GM21825 (cell line): Measurements from ENCODE around the gene KLHL22.
"Not testable (repeated sequence)": the region's sequence is repeated elsewhere in the genome, so short reads cannot be mapped to it uniquely, and the experiment has no call there.

Source experiments
- ATAC-seq: cut with Tn5 transposase; IDR thresholded peaks from one replicate; pipeline ENCODE4 v1.9.1; 2021; ENCODE audit warnings: mild to moderate bottlenecking, moderate library complexity; ENCODE audit not compliant: unreplicated experiment

Gene KLHL22

DNA sequence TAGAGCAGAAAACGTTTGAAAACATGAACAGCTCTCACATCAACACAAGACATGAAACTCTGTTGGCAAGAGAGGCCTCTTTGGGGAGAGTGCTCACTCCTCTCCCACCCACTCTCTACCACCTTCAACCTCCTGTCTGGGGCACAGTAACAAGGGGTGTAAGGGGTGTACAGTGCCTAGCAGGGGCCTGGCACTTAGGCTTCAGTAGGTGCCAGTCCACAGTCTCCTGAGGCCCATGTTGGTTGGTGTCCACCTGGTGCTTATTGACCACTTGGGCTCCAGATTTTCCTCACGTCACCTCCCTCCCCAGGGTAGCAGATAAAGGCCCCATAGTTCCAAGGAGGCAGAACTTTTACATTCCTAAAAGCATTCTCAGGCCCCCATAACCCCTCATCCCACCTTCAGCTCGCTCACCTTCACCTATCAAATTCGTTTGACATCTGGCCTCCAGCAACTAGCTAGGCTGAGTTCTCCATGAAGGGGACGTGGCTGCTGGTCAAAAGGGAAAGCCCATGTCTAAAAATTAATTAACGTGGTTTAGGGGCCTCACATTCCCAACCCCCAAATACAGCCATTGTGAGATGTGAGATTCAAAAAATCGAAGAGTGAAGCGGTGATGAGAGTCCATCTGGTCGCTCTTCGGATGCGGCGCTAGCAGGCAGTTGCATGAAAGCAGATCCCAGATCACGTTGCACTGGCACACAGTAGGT lies 11.1 kb upstream of the KLHL22 start:
- ATAC-seq = no peak

- not testable (repeated sequence) for ATAC-seq
These were observed 8.8 kb upstream of the KLHL22 start for GRCh38 chr22:20504293-20504922.

DNA sequence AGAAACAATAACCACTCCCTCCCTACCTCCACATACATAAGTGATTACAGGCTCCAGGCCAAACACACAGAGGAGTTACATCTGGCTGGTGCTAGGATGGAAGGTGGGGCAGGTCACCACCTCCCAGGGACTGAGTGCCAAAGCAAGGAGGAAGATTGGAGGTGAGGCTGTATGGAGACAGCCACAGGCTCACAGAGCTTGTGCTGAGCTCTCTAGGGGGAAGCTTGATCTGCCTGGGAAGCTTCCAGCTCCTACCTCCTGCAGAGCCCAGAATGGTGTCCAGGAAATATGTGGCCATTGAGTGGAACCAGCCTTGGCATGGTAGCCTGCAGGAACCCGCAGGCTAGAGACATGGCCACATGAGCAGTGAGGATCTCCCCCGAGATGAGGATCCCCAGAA lies 8.2 kb upstream of the KLHL22 start:
- no peak for ATAC-seq

DNA sequence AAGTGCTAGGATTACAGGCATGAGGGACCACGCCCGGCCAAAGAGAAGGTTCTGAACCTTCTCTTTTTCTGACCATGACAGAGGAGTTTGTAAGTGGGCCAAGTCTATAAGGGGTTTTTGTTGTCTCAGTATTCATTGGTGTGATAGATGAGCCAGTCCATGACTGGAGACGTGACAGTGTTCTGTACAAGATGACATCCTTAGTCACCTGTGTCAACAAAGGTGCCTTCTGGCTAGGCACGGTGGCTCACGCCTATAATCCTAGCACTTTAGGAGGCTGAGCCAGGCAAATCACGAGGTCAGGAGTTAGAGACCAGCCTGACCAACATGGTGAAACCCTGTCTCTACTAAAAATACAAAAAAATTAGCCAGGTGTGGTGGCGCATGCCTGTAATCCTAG lies 4.2 kb upstream of the KLHL22 start:
- ATAC-seq = no peak

- ATAC-seq = no peak
These were observed 3.3 kb upstream of the KLHL22 start for GRCh38 chr22:20498913-20499312.

DNA sequence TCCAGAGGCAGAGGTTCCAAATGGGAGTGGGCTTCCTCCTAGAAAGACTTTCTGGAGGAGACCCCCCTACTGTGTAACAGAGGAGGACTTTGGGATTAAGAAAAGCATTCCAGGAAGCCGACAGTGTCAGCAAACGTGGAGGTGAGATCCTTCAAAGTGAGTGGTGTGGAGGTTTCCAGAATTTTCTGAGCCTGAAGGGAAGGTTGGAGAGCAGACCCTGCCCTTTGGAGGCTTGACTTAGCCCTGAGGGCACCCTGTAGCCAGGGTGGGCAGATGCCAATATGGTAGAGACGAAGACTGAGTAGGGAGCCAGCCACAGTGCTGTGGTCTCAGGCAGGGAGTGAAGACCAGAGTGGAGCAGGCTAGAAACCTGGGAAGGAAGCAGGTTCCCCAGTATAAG lies 1.8 kb upstream of the KLHL22 start:
- no peak for ATAC-seq

DNA sequence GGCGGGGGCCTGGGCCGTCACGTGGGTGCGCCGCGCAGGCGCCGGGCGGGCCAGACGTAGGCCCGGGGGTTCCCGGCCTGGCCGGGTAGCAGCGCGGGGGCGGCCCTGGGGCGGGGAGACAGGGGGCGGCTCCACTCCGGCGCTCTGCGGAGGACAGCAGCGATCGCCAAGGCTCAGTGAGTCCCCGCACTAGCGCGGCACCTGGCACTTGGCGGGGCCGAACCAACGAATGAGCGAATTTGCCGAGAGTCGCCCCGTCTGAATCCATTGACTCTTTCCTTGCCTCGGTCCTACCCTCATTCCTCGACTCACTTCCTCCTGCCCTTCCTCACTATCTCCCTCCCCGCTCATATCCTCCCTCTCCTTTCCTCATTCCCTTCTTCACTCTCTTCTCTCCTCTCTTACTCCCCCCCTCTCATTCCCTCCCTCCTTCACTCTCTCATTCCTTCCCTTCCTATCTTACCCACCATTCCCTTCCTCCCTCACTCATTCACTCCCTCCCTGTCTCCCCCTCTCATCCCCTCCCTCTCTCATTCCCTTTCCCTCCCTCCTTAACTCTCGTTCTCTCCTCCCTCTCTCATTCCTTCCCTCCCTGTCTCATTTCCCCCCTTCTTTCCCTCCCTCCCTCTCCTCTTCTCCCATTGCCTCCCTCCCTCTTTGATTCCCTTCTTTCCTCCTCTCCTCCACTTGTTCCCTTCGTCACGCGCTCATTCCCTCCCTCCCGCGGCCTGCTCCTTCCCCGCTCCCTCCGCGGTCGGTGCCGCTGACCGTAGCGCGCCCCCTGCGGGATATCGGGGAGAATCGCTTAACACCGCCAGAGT lies 476 bp upstream of the KLHL22 start:
- ATAC-seq = peak; percentile 71

DNA sequence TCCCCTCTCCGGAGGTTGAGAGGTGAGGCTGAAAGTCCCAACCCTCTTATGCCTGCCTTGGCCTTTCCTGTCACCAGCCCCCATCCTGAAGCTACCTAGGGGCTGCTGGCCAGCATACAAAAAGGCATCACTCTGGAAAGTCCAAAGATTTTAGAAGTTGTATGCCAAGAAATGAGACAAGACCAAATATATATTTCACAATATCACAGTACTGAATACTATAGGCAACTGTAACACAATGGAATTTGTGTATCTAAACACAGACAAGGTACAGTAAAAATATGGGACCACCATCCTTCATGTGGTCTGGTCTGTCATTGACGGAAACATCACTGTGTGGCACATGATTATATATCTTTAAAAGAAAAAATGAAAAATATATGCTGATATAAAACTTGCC lies 4.2 kb downstream of the KLHL22 start:
- no peak for ATAC-seq

- ATAC-seq = no peak
These were observed 4.7 kb downstream of the KLHL22 start for GRCh38 chr22:20490941-20491307.

GRCh38 chr22:20490183-20490940 lies 5.2 kb downstream of the KLHL22 start:
- no peak for ATAC-seq

DNA sequence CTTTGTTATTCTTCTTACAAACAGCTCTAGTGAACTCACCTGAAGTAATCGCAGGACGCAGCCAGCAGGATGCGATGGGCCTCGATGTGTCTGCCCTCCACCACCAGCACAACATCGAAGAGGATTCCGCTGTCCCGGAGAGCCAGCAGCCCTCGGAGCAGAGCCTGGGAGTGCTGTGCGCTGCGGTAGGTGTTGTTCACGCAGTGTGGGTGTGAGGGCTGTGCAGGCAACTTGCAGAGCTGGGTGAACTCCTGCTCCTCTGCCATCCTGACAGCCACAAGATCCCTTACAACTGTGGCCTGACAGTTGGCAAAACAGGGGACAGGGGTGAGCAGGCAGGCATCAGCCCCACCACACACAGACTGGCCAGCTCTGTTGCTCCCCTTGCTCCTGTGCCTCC lies 6.6 kb downstream of the KLHL22 start:
- no peak for ATAC-seq

DNA sequence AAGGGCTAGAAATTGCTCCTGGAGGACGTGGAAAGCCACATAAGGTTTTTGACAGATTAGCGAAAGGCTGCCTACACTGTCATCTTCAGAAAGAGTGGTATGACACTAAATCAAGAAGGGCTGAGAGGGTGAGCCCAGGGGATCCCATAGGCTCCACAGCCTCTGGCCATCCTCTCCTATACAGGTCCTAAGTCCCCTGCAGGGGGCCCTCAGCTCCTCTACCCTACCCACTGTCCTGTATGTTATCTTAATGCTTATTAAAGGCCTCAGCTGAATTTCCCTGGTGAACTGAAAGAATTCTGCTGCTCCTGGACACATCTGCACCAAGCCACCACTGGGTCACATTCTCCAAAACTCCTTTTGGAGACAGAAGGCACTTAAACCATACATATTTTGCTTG lies 7.9 kb downstream of the KLHL22 start:
- ATAC-seq = no peak

- ATAC-seq = no peak
These were observed 9.4 kb downstream of the KLHL22 start for GRCh38 chr22:20486229-20486628.

- ATAC-seq = no peak
These were observed 10.5 kb downstream of the KLHL22 start for GRCh38 chr22:20484948-20485683.

GRCh38 chr22:20483771-20484170 lies 11.8 kb downstream of the KLHL22 start:
- ATAC-seq = no peak

DNA sequence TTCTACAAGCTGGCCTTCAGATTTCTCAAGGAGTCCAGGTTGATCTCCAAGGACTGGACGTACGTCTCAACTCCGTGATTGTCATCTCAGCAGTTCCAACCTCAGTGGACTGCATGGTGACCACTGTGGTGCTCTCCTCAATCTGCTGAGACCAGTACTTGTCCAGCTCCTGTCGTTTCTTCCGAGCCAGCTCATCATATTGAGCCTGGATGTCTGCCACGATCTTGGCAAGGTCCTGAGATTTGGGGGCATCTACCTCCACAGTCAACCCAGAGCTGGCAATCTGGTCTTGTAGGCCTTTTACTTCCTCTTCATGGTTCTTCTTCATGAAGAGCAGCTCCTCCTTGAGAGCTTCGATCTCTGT lies 12.5 kb downstream of the KLHL22 start:
- not testable (repeated sequence) for ATAC-seq

DNA sequence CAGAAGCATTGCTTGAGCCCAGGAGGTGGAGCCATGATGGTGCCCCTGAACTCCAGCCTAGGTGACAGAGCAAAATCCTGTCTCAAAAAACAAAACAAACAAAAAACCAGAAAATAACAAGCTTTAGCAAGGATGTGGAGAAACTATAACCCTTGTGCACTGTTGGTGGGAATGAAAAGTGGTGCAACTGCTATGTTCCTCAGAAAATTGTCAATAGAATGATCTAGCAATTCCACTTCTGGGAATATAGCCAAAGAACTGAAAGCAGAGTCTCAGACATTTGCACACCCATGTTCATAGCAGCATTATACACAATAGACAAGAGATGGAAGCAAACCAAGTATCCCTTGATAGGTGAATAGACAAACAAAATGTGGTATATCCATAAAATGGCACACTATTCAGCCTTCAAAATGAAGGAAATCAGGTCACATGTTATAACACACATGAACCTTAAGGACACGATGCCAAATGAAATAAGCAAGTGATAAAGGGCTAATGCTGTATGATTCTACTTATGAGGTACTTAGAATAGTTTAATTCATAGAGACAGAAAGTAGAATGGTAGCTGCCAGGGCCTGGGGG lies 15.9 kb downstream of the KLHL22 start:
- no peak for ATAC-seq

- not testable (repeated sequence) for ATAC-seq
These were observed 17.5 kb downstream of the KLHL22 start for GRCh38 chr22:20478059-20478458.

- not testable (repeated sequence) for ATAC-seq
These were observed 20.0 kb downstream of the KLHL22 start for GRCh38 chr22:20475569-20475968.

DNA sequence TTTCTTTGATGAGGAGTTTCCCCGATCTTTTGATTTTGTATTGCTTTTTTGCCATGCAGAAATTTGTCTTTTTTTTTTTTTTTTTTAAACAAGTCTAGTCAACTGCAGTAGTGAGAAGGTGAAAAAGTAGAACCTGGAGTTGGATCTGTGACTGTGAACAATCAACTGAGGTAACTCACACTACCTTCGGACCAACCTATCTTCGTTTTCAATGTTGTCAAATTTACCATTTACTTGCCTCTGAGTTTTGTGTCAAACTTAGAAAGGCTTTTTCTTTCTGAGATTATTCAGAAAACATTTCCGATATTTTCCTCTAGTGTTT lies 20.5 kb downstream of the KLHL22 start:
- no peak for ATAC-seq
